GM21381 (cell line): ENCODE results near the gene SERINC3.

Experiments
- ATAC-seq: cut with Tn5 transposase; IDR thresholded peaks from one replicate; pipeline ENCODE4 v1.9.1; 2021; ENCODE audit warnings: mild to moderate bottlenecking, moderate library complexity; ENCODE audit not compliant: unreplicated experiment

SERINC3 gene

GRCh38 chr20:44533928-44534327, 12.1 kb upstream of the SERINC3 start:
- ATAC-seq: no peak

- no peak for ATAC-seq
These were observed 11.1 kb upstream of the SERINC3 start for GRCh38 chr20:44532981-44533331.

DNA sequence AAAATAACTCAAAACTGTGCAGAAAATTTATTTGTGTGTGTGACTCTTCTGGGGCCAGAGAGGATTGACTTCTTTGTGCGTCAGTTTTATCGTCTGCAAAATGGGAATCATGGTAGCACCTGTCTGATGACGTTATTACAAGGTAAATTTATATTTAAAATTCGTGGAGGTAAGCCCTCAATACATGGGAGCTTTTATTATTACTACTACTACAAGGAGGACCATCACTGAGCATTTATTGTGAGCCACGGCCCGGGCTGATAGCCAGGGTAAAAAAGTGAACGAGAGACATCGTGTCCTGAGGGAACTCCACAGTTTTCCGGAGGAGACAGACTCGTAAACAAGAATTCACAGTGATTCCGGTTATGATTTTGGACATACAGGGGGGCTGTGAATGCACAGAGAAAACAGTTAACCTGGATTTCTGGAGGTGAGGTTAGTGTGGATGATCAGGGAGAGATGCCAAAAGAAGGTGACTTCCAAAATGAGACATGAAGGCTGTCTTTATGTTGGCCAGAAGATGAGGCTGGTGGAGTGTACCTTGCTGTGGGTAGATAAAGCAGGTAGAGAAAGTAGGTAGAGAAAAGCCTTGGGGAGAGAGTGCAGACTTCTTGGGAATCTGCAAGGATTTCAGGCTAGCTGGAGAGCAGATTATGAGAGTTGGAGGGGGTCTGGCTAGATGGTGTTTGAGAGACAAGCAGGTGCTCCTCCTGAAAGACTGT, 10.6 kb upstream of the SERINC3 start:
- ATAC-seq: no peak

- ATAC-seq: no peak
These were observed 6.4 kb upstream of the SERINC3 start for GRCh38 chr20:44528309-44528708.

DNA sequence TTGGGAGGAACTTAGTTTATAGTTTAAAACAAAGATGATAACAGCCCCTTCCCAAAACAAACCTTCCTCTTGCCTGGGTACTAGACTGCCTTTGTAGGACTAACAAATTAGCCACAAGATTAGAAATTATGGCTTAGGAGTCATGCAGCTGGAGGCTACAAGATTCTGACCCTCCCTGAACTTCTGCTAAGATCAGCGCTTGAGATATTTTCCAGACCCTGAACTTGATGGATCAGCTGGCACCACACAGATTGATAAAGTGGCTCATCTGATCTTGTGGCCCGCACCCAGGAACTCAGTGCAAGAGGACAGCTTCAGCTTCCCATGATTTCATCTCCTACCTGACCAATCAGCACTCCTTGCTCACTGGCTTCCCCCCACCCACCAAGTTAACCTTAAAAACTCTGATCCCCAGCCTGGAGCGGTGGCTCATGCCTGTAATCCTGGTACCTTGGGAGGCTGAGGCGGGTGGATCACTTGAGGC, 5.9 kb upstream of the SERINC3 start:
- no peak for ATAC-seq

- no peak for ATAC-seq
These were observed 4.3 kb upstream of the SERINC3 start for GRCh38 chr20:44526129-44526528.

DNA sequence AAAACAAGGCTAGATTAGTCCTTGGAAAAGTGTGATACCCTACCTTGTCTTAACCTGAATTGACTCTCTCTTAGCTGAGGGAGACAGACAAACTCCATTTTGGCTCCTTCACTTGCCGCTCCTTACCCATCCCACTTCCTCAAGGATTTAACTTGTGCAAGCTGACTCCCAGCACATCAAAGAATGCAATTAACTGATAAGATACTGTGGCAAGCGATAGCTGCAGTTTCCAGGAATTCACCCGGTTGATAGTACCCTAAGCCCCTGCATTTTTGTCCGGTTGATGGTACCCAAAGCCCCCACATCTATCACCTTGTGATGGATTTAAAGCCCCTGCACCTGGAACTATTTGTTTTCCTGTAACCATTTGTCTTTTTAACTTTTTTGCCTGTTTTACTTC, 1.9 kb upstream of the SERINC3 start:
- no peak for ATAC-seq

DNA sequence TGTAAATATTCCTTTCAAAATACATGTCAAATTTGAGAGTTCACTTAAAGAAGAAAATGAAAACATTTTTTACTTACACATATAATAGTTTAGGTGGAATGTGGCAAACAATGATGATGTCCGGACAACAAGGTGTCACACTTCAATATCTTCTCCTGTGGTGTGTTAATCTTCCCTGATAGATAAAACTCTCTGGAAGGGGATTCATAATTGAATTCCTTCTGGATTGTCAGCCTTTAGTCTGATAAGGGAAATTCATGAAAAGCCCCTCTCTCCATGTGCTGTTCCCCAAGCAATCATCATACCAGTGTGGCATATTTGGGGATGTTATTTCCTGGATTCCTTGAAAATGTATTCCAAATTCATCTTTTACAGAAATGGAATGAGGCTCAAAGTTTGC, 971 bp upstream of the SERINC3 start:
- no peak for ATAC-seq

DNA sequence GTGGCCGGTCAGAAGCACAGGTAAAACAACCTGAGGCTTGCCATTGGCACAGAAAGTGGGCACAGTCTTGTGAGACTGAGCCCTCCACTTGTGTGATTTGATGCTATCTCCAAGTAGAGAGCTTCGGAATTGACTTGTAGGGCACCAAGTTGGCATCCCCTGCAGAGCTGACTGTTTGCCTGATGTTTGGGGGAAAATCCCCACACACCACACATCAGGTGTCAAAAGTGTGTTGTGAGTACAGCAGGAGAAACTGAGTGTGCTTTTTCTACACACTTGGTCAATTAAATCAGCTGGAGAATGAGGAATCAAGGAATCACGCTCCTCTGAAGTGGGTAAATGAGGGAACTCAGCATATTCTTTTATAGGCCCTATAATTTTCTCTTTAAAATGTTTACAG, 989 bp downstream of the SERINC3 start:
- ATAC-seq: no peak

DNA sequence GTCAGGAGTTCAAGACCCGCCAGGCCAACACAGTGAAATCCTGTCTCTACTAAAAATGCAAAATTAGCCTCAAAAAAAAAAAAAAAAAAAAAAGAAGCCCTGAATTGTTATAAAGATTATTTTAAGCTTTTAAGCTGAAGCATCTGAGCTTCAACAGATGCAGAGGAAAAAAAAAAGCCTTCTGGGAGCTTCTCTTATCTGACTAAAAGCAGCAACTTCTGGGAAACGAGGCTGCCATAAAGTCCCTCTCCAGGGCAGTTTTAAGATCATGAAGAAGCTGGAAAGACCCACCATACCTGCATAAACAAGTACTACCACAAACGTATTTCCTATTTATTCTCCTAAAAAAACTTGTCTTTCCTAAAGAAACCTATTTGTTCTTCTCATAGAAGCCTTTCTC, 3.6 kb downstream of the SERINC3 start:
- ATAC-seq: no peak

- ATAC-seq: no peak
These were observed 4.4 kb downstream of the SERINC3 start for GRCh38 chr20:44517454-44517853.

- no peak for ATAC-seq
These were observed 5.4 kb downstream of the SERINC3 start for GRCh38 chr20:44516491-44516890.

DNA sequence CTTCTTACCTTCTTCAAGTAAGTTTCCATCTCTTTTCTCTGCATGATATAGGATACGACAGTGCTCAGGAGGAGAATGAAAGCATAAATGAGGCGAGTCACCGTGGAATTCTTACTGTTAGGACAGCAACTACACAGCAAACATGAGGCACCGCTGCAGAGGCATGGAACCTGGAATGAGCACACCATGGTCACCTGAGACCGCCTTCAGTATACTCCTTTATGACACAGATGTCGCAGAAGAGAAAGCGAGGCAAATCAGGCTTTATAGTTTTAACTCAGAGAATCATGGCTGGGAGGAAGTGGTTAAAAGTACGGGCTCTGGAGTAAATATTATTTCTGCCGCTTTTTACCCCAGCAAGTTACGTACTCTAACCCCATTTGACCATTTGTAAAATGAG, 8.0 kb downstream of the SERINC3 start:
- no peak for ATAC-seq

DNA sequence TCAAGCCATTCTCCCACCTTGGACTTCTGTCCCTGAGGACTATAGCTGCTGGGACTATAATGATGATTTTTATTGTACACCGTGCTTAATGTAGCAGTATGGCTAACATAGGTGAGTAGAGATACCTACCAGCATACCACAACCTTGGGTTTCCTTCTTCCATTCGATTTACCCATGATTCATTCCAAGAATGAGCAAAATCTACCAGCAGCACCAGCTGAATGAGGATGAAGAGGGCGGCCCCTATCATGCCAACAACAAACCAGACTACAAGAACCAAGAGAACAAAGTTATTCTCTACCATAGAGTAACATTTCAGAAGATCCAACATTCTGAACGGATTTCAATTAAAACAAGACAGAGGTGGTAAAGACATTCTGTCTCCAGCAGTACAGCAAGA, 12.1 kb downstream of the SERINC3 start:
- ATAC-seq: no peak

DNA sequence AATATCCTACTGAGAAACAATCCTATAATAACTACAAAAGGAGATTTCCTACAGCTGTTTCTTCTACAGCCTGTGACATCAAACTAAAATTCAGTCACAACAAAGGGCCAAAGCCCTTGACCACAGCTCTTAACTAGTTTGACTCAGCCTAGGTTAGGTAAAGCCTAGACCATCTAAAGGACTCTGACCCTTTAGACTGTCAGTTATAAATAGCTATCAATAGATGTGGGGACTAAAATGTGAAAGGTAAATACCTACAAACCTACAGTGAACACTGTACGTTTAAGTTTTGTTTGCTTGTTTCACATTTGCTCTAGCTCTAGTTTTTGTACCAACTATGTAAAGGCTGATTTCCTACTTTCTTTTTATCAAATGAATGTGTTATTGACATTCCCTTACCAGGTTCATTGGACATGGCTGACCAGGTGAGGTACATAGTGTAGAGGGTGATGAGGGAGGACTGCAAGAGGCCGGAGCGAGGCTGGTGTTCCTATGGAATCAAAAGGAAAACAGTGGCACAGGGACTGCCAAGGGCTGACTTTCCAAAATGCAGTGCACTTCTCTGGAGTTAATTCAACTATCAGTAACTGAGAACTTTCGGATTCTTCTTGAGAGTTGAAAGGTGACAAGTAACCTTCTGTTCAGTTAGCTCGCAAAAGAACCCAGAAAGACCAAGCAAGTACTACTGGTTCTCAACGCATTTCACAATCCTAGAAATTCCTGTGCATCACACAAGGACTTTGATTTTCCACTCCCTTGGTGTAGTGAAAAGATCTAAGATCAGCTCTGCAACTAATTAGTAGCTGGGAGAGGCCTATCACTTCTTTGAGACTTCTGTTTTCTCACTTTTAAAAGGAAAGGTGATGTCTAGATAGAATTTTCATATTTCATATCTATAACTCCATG, 17.2 kb downstream of the SERINC3 start:
- ATAC-seq: no peak

- ATAC-seq: no peak
These were observed 18.9 kb downstream of the SERINC3 start for GRCh38 chr20:44502968-44503367.

DNA sequence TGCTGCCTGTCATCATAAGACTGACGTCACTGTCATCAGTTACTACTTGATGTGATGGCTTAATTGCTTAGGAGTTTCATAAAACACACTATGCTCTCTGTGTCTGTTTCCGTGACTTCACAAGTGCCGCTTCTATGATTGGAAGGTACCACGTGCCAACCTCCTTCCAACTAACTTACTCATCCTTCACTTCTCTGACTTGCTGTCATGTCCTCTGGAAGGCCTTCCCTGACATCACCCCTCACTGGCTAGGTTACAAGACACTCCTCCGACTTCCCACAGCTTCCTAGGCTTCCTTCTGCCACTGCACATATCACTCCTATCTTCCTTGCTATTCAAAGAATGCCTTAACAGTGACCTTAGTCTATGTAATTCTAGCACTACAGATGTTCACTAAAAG, 20.4 kb downstream of the SERINC3 start:
- no peak for ATAC-seq

DNA sequence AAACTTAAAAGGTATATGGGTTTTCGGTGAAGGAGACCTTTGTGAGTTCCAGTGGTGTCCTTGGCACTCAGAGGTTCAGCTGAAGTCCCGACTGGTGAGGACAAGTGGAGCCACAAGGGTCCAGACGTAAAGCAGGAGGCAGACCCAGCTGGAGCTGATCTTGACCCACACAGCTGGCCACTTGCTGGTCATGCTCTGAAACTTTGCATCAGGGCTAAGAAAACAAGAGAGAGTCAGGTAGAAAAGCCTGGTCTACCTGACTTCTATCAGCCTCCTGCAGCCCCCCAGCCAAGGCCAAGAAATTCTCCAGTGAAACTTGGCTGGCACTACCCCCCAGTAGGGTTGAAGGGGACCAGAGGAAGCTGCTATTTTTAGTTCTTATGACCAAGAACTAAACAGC, 21.6 kb downstream of the SERINC3 start:
- no peak for ATAC-seq

DNA sequence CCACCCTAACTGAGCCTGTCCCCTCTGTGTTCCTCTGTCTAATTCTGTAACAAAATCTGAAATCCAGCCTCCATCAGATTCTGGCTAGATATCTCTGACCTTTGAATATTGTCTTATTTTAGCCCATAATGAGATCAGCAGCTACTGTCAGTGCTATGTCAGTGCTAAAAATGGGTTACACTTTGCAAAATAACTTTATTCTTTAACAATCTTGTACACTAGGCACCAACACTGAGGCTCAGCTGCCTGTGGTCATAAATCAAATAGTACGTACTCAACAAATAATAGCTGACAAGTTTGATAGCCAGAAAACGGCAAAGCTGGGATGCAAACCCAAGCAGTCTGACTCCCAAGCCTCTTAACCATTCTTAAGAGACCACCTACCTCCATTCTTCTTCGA, 24.1 kb downstream of the SERINC3 start:
- no peak for ATAC-seq

DNA sequence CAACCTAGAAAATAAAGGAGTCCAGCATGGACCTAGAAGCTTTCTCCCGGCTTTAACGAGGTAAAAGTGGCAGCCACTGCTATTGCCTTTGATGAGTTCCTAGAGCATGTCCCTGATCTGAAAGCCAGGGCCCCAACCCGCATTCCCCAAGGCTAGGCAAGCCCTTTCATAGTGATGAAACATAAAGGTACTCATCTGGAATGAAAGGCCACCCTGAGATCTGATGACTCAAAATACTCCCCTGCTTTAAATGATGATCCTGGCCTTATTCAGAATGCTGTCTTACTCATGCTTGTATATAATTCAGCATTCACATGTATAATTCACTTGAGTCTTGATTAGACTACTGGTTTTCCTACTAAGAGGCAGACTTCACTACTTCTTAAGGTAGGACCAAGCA, 24.9 kb downstream of the SERINC3 start:
- ATAC-seq: no peak

DNA sequence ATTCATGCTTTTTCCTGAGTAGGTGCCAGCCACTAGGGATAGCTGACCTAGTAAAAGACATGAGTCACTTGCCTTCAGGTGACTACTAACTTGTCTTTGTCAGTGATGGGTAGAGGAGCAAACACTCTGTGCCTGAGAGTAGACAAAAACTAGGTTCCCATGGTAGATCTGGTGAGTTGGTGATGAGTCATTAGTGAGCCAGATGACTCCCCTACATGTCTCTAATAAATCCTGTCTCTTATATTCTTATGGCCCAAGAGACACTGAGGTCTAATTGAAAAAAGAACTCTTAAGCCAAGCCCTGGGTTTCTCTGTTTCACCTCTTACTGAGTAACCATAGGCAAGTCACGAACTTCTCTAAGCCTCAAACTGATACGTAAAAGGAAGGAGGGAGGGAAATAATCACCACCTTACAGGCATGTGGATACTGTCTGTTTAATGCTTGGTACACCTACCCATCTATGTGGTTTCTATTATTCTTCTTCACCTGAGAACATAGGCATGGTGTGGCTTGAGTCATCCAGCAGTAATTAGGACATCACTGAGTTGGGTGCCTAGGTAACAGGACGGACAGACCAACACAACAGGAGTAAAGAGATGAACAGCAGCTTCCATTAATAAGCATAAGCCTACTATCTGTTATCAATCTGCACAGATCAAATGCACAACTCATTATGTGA, 25.9 kb downstream of the SERINC3 start:
- ATAC-seq: no peak

GRCh38 chr20:44495257-44495656, 26.6 kb downstream of the SERINC3 start:
- no peak for ATAC-seq
